Measurements from ENCODE around the gene ESPNL. TPM values are rescaled to one million over a fixed set of nuclear protein-coding genes. Genes with fewer than 3 reads are reported as not detected.
A peak's percentile ranks its signal among the peaks of the same experiment; 100 is the strongest.

Gene ESPNL
- total RNA-seq, 1 experiment from 2014 or later: 0.85 TPM

DNA sequence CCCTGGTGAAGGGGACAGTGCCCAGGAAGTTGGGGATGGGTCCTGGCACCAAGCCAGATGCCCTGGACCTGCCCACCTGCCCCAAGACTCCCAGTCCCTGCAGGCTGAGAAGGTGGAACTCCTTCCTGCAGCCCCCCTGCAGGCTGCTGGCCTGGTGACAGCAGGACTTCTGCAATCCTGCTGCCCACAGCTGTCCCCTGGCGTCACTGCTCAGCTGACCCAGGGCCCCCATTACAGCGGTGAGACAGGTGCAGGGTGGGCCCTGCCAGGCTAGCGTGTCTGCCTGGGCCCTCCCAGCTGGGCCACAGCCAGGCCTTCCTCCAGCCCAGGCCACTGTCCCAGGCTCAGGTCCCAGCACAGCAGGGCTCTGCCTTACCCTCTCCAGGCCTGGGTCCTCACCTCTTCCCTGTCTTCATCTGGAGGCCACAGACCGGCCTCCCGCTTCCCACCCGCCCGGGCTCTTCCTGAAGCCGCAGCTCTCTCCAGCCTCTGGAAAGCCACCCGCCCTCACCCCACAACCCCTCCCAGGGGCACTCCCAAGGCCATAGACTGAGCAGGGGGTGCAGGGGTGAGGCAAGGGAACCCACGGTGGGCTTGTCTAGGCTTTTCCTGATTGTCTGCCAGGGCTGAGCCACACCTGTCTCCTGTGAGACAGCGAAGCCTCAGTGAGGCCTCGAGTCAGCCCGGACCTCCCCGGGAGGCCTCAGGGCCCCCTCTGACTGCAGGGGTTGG lies 49.9 kb downstream of the ESPNL start:
- in situ Hi-C loops (cut with HindIII; ENCODE audit: low pct_unique_long_range_greater_than_20kb, low sequenced_read_pairs): no loop called here
- Histone ChIP-seq H3K27me3 (ENCODE audit: control insufficient read depth, insufficient read depth, low read length) (no peaks in the 10 kb centered on the region), H3K9me3 (ENCODE audit: control insufficient read depth, insufficient read depth, low read depth, low read length) (no peaks in the 10 kb centered on the region), H3K27ac (ENCODE audit: low read length) (no peak overlapping the region), H3K36me3 (ENCODE audit: control insufficient read depth, insufficient read depth, low read length) (no peaks in the 10 kb centered on the region), H3K4me1 (ENCODE audit: control insufficient read depth, insufficient read depth, low read length) (no peaks in the 10 kb centered on the region), H3K4me3 (ENCODE audit: low read depth in 2 of 2, low read length in 2 of 2) (no peak overlapping the region)
- intact Hi-C loops (cut with micrococcal nuclease; ENCODE audit: unreplicated experiment): no loop called here
- ATAC-seq (peak; percentile 34), DNase-seq (ENCODE audit: low read depth, low spot score) (no peak)
- CTCF ChIA-PET: no interaction called here
- POLR2A ChIA-PET: no interaction called here
- TF ChIP-seq POLR2AphosphoS5 (IDR thresholded peaks at IDR 0.05; ENCODE audit: low read depth, low read length) (no peak), CTCF (IDR thresholded peaks at IDR 0.05) (no peak), TCF7L2 (IDR thresholded peaks at IDR 0.05; ENCODE audit: low read depth, low read length) (no peak), SIN3A (IDR thresholded peaks at IDR 0.05; ENCODE audit: borderline replicate concordance, insufficient read depth, low read depth, low read length) (no peak)
- TF ChIP-seq, protein P1, sequence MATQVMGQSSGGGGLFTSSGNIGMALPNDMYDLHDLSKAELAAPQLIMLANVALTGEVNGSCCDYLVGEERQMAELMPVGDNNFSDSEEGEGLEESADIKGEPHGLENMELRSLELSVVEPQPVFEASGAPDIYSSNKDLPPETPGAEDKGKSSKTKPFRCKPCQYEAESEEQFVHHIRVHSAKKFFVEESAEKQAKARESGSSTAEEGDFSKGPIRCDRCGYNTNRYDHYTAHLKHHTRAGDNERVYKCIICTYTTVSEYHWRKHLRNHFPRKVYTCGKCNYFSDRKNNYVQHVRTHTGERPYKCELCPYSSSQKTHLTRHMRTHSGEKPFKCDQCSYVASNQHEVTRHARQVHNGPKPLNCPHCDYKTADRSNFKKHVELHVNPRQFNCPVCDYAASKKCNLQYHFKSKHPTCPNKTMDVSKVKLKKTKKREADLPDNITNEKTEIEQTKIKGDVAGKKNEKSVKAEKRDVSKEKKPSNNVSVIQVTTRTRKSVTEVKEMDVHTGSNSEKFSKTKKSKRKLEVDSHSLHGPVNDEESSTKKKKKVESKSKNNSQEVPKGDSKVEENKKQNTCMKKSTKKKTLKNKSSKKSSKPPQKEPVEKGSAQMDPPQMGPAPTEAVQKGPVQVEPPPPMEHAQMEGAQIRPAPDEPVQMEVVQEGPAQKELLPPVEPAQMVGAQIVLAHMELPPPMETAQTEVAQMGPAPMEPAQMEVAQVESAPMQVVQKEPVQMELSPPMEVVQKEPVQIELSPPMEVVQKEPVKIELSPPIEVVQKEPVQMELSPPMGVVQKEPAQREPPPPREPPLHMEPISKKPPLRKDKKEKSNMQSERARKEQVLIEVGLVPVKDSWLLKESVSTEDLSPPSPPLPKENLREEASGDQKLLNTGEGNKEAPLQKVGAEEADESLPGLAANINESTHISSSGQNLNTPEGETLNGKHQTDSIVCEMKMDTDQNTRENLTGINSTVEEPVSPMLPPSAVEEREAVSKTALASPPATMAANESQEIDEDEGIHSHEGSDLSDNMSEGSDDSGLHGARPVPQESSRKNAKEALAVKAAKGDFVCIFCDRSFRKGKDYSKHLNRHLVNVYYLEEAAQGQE (IDR thresholded peaks at IDR 0.05; ENCODE audit: insufficient read depth in 1 of 2, low read depth in 2 of 2, low read length in 1 of 2): no peak
- BruUV-seq (replicated peaks): no TSS peak

- CTCF ChIA-PET: no interaction called here
- no peaks in the 10 kb centered on the region for H3K27me3 ChIP-seq (ENCODE audit: control insufficient read depth, insufficient read depth, low read length)
Measured at GRCh38 chr2:238150686-238151085, 50.5 kb downstream of the ESPNL start.

More at GRCh38 chr2:238150686-238151085, 50.5 kb downstream of the ESPNL start:
- no peaks in the 10 kb centered on the region for H3K36me3 ChIP-seq (ENCODE audit: control insufficient read depth, insufficient read depth, low read length)
- H3K27ac ChIP-seq (ENCODE audit: low read length): no peak overlapping the region
- TF ChIP-seq SIN3A (IDR thresholded peaks at IDR 0.05; ENCODE audit: borderline replicate concordance, insufficient read depth, low read depth, low read length) (no peak), TCF7L2 (IDR thresholded peaks at IDR 0.05; ENCODE audit: low read depth, low read length) (no peak), CTCF (IDR thresholded peaks at IDR 0.05) (no peak), POLR2AphosphoS5 (IDR thresholded peaks at IDR 0.05; ENCODE audit: low read depth, low read length) (no peak)
- TF ChIP-seq, protein P1 (IDR thresholded peaks at IDR 0.05; ENCODE audit: insufficient read depth in 1 of 2, low read depth in 2 of 2, low read length in 1 of 2): no peak
- ATAC-seq (no peak), DNase-seq (ENCODE audit: low read depth, low spot score) (no peak)
- no TSS peak for BruUV-seq (replicated peaks)
- no peak overlapping the region for H3K4me3 ChIP-seq (ENCODE audit: low read depth in 2 of 2, low read length in 2 of 2)
- intact Hi-C loops (cut with micrococcal nuclease; ENCODE audit: unreplicated experiment) (no loop called here), in situ Hi-C loops (cut with HindIII; ENCODE audit: low pct_unique_long_range_greater_than_20kb, low sequenced_read_pairs) (no loop called here)
- POLR2A ChIA-PET: no interaction called here
- H3K9me3 ChIP-seq (ENCODE audit: control insufficient read depth, insufficient read depth, low read depth, low read length): no peaks in the 10 kb centered on the region
- no peaks in the 10 kb centered on the region for H3K4me1 ChIP-seq (ENCODE audit: control insufficient read depth, insufficient read depth, low read length)

All from Panc1 (cell line).